Tibial artery (tissue), 4 donors: ENCODE results near the gene KPNA4.
"Not testable (repeated sequence)": the region's sequence is repeated elsewhere in the genome, so short reads cannot be mapped to it uniquely, and the experiment has no call there.

ENCODE experiments used
- DNase-seq, 2 donors: peaks; one replicate each; pipeline ENCODE4 v3.0.0-alpha.2; 2019
- H3K27ac ChIP-seq, 2 donors: fragments of 200-600 bp; sonication (generic) in 1 of 2; 1 replicate in 1 of 2; 2 replicates in 1 of 2; pipeline ENCODE4 v1.5.1; 2018 to 2019; ENCODE audit warnings: mild to moderate bottlenecking in 1 of 2
- H3K27me3 ChIP-seq, 2 donors: fragments of 200-600 bp; sonication (generic) in 1 of 2; one replicate each; pipeline versions ENCODE4 v1.5.1 to v1.6.0; 2016 to 2019
- H3K36me3 ChIP-seq, 3 donors: fragments of 200-600 bp; sonication (generic) in 2 of 3; one replicate each; pipeline ENCODE4 v1.5.1; 2016 to 2019; ENCODE audit warnings: mild to moderate bottlenecking in 2 of 3
- H3K4me1 ChIP-seq, 4 donors: fragments of 200-600 bp; sonication (generic) in 2 of 4; 1 replicate in 3 of 4; 2 replicates in 1 of 4; pipeline ENCODE4 v1.5.1; 2016 to 2019
- H3K4me3 ChIP-seq, 2 donors: fragments of 200-600 bp; sonication (generic) in 1 of 2; 1 replicate in 1 of 2; 2 replicates in 1 of 2; pipeline ENCODE4 v1.5.1; 2018 to 2019; ENCODE audit warnings: mild to moderate bottlenecking in 2 of 2
- H3K9me3 ChIP-seq, 3 donors: fragments of 200-600 bp; sonication (generic) in 1 of 3; one replicate each; pipeline ENCODE4 v1.5.1; 2016 to 2019
- CTCF ChIP-seq, 2 experiments: fragments of 200-600 bp in 1 of 2; fragments of 450-650 bp in 1 of 2; IDR thresholded peaks; one replicate each; pipeline ENCODE4 v1.5.1; 2017 to 2019; ENCODE audit warnings: antibody characterized with exemption in 2 of 2, mild to moderate bottlenecking in 1 of 2, moderate library complexity in 1 of 2
- intact Hi-C: fragments of 100-400 bp; cut with DNase I; formaldehyde crosslinking; loops from one replicate; pipeline ENCODE4 v1.15.0; 2023; ENCODE audit warnings: low total_unique reads

The KPNA4 gene

GRCh38 chr3:160464321-160464720 lies 101.0 kb downstream of the KPNA4 start:
- intact Hi-C loops = no loop called here
- Histone ChIP-seq H3K36me3 (no peaks in the 10 kb centered on the region), H3K4me3 (no peak overlapping the region), H3K4me1 (no peaks in the 10 kb centered on the region), H3K9me3 (no peaks in the 10 kb centered on the region), H3K27ac (no peak overlapping the region), H3K27me3 (no peaks in the 10 kb centered on the region)
- no peak for TF ChIP-seq CTCF (IDR thresholded peaks at IDR 0.05)
- DNase-seq = no peak

- H3K9me3 ChIP-seq = no peaks in the 10 kb centered on the region
- no peaks in the 10 kb centered on the region for H3K27me3 ChIP-seq
- no peak overlapping the region for H3K4me3 ChIP-seq
- H3K4me1 ChIP-seq = no peaks in the 10 kb centered on the region
- H3K36me3 ChIP-seq = no peaks in the 10 kb centered on the region
- intact Hi-C loops = no loop called here
- no peak for TF ChIP-seq CTCF (IDR thresholded peaks at IDR 0.05)
- no peak overlapping the region for H3K27ac ChIP-seq
- no peak for DNase-seq
Measured at GRCh38 chr3:160460033-160460432, 105.3 kb downstream of the KPNA4 start.

- H3K4me3 ChIP-seq = no peak overlapping the region
- H3K27me3 ChIP-seq = no peaks in the 10 kb centered on the region
- no peaks in the 10 kb centered on the region for H3K36me3 ChIP-seq
- H3K27ac ChIP-seq = no peak overlapping the region
- no peak for TF ChIP-seq CTCF (IDR thresholded peaks at IDR 0.05)
- no peaks in the 10 kb centered on the region for H3K4me1 ChIP-seq
- DNase-seq = no peak
- H3K9me3 ChIP-seq = no peaks in the 10 kb centered on the region
- intact Hi-C loops = no loop called here
Measured at GRCh38 chr3:160459450-160459970, 105.9 kb downstream of the KPNA4 start.

DNA sequence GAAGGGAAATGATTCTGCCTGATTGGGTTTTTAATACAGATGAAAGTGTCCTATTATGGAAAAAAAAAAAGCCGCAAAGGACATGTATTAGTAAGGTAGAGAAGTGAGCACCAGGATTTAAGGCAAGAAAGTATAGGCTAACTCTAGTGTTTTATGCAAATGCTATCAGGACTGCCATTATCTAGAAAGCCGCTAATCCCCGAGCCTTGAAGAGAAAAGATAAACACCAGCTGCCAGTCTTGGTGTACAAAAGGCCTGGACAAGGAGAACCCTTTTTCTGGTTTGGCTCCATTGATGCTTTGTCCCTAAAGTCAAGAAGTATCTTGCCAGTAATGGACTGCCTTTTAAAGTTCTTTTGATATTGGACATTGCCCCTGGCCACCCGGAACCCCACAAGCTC lies 107.2 kb downstream of the KPNA4 start:
- H3K27me3 ChIP-seq = no peaks in the 10 kb centered on the region
- intact Hi-C loops = no loop called here
- H3K4me3 ChIP-seq = no peak overlapping the region
- H3K4me1 ChIP-seq = no peaks in the 10 kb centered on the region
- H3K36me3 ChIP-seq = no peaks in the 10 kb centered on the region
- no peak overlapping the region for H3K27ac ChIP-seq
- DNase-seq = no peak
- no peaks in the 10 kb centered on the region for H3K9me3 ChIP-seq
- TF ChIP-seq CTCF (IDR thresholded peaks at IDR 0.05) = no peak

DNA sequence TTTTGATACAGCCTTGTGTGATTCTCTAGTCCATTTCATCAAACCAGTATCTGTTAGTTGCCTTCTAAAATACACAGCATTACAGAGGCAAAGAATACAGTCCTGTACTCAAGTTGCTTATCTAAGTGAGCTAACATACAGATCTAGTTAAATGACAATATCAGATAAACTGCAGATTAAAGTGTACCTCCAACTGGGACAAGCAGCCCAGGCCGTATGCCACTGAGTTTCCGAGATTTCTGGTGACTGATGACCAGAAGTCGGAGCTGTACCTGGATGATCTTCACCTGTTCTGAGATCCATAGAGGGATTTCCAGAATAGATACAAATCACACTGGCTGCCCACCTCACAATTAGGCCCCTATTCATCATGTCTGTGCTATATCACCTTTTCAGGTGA lies 109.5 kb downstream of the KPNA4 start:
- DNase-seq = no peak
- Histone ChIP-seq H3K36me3 (no peaks in the 10 kb centered on the region), H3K27me3 (no peaks in the 10 kb centered on the region), H3K4me1 (no peaks in the 10 kb centered on the region), H3K27ac (no peak overlapping the region), H3K9me3 (no peaks in the 10 kb centered on the region), H3K4me3 (no peak overlapping the region)
- no peak for TF ChIP-seq CTCF (IDR thresholded peaks at IDR 0.05)
- intact Hi-C loops = no loop called here

DNA sequence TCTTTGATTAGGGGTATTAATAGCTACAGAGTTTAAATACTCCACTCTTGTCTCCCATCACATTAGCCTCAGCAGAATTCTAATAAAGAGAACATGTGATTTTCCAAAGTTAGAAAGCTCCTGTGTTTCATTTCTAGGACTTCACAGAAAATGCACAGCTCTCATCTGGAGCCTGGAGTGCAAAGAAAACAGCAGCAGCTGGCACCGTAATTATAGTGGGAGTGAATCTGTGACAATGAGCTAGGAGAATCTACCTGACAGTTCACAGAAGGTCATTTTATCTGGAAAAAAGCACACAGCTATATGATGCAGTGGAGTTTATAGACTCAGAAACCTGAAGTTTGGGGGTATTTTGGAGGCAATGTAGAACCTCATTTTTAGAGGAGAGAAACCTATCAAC lies 110.4 kb downstream of the KPNA4 start:
- Histone ChIP-seq H3K27me3 (no peaks in the 10 kb centered on the region), H3K36me3 (no peaks in the 10 kb centered on the region), H3K4me3 (no peak overlapping the region), H3K4me1 (peaks cover 0 to 7% (median 2%) of the 10 kb centered on the region in 4 donors), H3K9me3 (no peaks in the 10 kb centered on the region), H3K27ac (no peak overlapping the region)
- intact Hi-C loops = no loop called here
- DNase-seq = no peak
- no peak for TF ChIP-seq CTCF (IDR thresholded peaks at IDR 0.05)

- H3K36me3 ChIP-seq, H3K27ac ChIP-seq, H3K4me3 ChIP-seq, H3K27me3 ChIP-seq, DNase-seq, H3K9me3 ChIP-seq, intact Hi-C loops: not testable (repeated sequence)
- peaks cover 0 to 15% (median 6%) of the 10 kb centered on the region in 4 donors for H3K4me1 ChIP-seq
Measured at GRCh38 chr3:160452251-160452650, 113.1 kb downstream of the KPNA4 start.
